Esophagus squamous epithelium (tissue), 5 donors: Measurements from ENCODE around the gene CARHSP1. TPM values are rescaled to one million over a fixed set of nuclear protein-coding genes. Genes with fewer than 3 reads are reported as not detected.

Experiments used
- DNase-seq: peaks from one replicate; lab custom pipeline; 2025; lab: John Stamatoyannopoulos, UW
- H3K27ac ChIP-seq, 4 donors: fragments of 200-600 bp; sonication (generic); one replicate each; pipeline ENCODE4 v1.5.1; 2016 to 2019; ENCODE audit warnings: mild to moderate bottlenecking in 1 of 4
- H3K27me3 ChIP-seq, 4 donors: fragments of 200-600 bp; sonication (generic); 1 replicate in 3 of 4; 2 replicates in 1 of 4; pipeline versions ENCODE4 v1.5.1 to v1.6.0; 2017 to 2021; ENCODE audit warnings: antibody characterized with exemption in 1 of 4
- H3K36me3 ChIP-seq, 3 donors: fragments of 200-600 bp; sonication (generic); one replicate each; pipeline ENCODE4 v1.5.1; 2016 to 2019
- H3K4me1 ChIP-seq, 3 donors: fragments of 200-600 bp; sonication (generic); one replicate each; pipeline ENCODE4 v1.5.1; 2017 to 2019
- H3K4me3 ChIP-seq, 4 donors: fragments of 200-600 bp; sonication (generic); 1 replicate in 3 of 4; 2 replicates in 1 of 4; pipeline ENCODE4 v1.5.1; 2016 to 2019; ENCODE audit warnings: mild to moderate bottlenecking in 2 of 4, moderate library complexity in 1 of 4
- H3K9me3 ChIP-seq, 3 donors: fragments of 200-600 bp; sonication (generic); one replicate each; pipeline ENCODE4 v1.5.1; 2016 to 2019
- CTCF ChIP-seq, 6 experiments: fragments of 450-650 bp in 4 of 6; fragments of 200-600 bp in 2 of 6; sonication (generic) in 2 of 6; IDR thresholded peaks; one replicate each; pipeline ENCODE4 v1.5.1; 2016 to 2019; ENCODE audit warnings: antibody characterized with exemption in 6 of 6, mild to moderate bottlenecking in 4 of 6, moderate library complexity in 4 of 6
- POLR2A ChIP-seq, 4 donors: fragments of 450-650 bp; IDR thresholded peaks; one replicate each; pipeline ENCODE4 v1.6.1; 2017; ENCODE audit warnings: antibody characterized with exemption in 4 of 4, mild to moderate bottlenecking in 4 of 4, moderate library complexity in 3 of 4
- WGBS, 2 donors: methylation state at CpG; one replicate each; pipeline ENCODE4 v1.1.5; 2018; 5-methylcytosine and 5-hydroxymethylcytosine counted together
- intact Hi-C: fragments of 100-400 bp; cut with DNase I; formaldehyde crosslinking; loops from one replicate; pipeline ENCODE4 v1.15.0; 2022
- total RNA-seq, 4 donors: library from RNA; depleted of rRNA; stranded (reverse); fragments of >200 nt; gene quantifications; one replicate each; pipeline ENCODE4 v1.1.0, GENCODE V29; 2016
- donor health status: DM: yes; HTN: yes; CAD: no.

The CARHSP1 gene
- total RNA-seq, 4 donors from 2014 or later, result 84.5 to 244 (median 159) TPM

GRCh38 chr16:8850279-8850885 lies 18.4 kb downstream of the CARHSP1 start:
- H3K9me3 ChIP-seq, result no peaks in the 10 kb centered on the region
- no peak for DNase-seq
- H3K27me3 ChIP-seq, result no peaks in the 10 kb centered on the region
- TF ChIP-seq CTCF (IDR thresholded peaks at IDR 0.05) (no peak), POLR2A (IDR thresholded peaks at IDR 0.05) (no peak)
- peaks cover 12 to 73% (median 12%) of the 10 kb centered on the region in 3 donors for H3K36me3 ChIP-seq
- intact Hi-C loops, result no loop called here
- no peak overlapping the region for H3K4me3 ChIP-seq
- peaks cover 10 to 70% (median 32%) of the 10 kb centered on the region in 3 donors for H3K4me1 ChIP-seq
- 17 to 18% methylated on average over 11 of the region's 11 CpGs for WGBS, 2 donors
- H3K27ac ChIP-seq, result peak overlapping the region; percentile 76 to 85 (median 78)

GRCh38 chr16:8849411-8850011 lies 19.3 kb downstream of the CARHSP1 start:
- WGBS, 2 donors, result 67 to 70% methylated on average over 12 to 16 of the region's 19 CpGs
- no peak for DNase-seq
- no peak for TF ChIP-seq POLR2A (IDR thresholded peaks at IDR 0.05)
- no peak for TF ChIP-seq CTCF (IDR thresholded peaks at IDR 0.05)
- Histone ChIP-seq H3K36me3 (peaks cover 7 to 64% (median 9%) of the 10 kb centered on the region in 3 donors), H3K4me1 (peaks cover 10 to 72% (median 32%) of the 10 kb centered on the region in 3 donors), H3K27me3 (no peaks in the 10 kb centered on the region), H3K27ac (peak overlapping the region; percentile 76 to 85 (median 78)), H3K9me3 (no peaks in the 10 kb centered on the region), H3K4me3 (no peak overlapping the region)
- intact Hi-C loops, result no loop called here

- H3K27ac ChIP-seq, result peak overlapping the region; percentile 76 to 85 (median 78)
- no peak for DNase-seq
Observed at GRCh38 chr16:8848939-8849391, 19.8 kb downstream of the CARHSP1 start.

GRCh38 chr16:8848231-8848938 lies 20.4 kb downstream of the CARHSP1 start:
- WGBS, 2 donors, result 90 to 92% methylated on average over 12 of the region's 26 CpGs
- H3K4me3 ChIP-seq, result no peak overlapping the region
- no peak for DNase-seq
- H3K36me3 ChIP-seq, result peaks cover 5 to 53% (median 9%) of the 10 kb centered on the region in 3 donors
- TF ChIP-seq POLR2A (IDR thresholded peaks at IDR 0.05) (no peak), CTCF (IDR thresholded peaks at IDR 0.05) (no peak)
- no peaks in the 10 kb centered on the region for H3K27me3 ChIP-seq
- peak overlapping the region; percentile 76 to 85 (median 78) for H3K27ac ChIP-seq
- peaks cover 10 to 66% (median 32%) of the 10 kb centered on the region in 3 donors for H3K4me1 ChIP-seq
- intact Hi-C loops, result no loop called here
- no peaks in the 10 kb centered on the region for H3K9me3 ChIP-seq

More at GRCh38 chr16:8848939-8849391, 19.8 kb downstream of the CARHSP1 start:
- intact Hi-C loops, result no loop called here
- 37 to 53% methylated on average over 7 to 8 of the region's 8 CpGs for WGBS, 2 donors
- H3K36me3 ChIP-seq, result peaks cover 5 to 59% (median 9%) of the 10 kb centered on the region in 3 donors
- peaks cover 10 to 66% (median 32%) of the 10 kb centered on the region in 3 donors for H3K4me1 ChIP-seq
- no peak overlapping the region for H3K4me3 ChIP-seq
- no peaks in the 10 kb centered on the region for H3K27me3 ChIP-seq
- TF ChIP-seq POLR2A (IDR thresholded peaks at IDR 0.05) (no peak), CTCF (IDR thresholded peaks at IDR 0.05) (no peak)
- no peaks in the 10 kb centered on the region for H3K9me3 ChIP-seq
